Upper lobe of right lung (tissue), 1 donor: Measurements from ENCODE around the gene NEDD8. TPM values are rescaled to one million over a fixed set of nuclear protein-coding genes. Genes with fewer than 3 reads are reported as not detected.
A peak's percentile ranks its signal among the peaks of the same experiment; 100 is the strongest.

Experiments used
- ATAC-seq: fragments of 200-7000 bp; cut with Tn5 transposase; one replicate; pipeline ENCODE4 v1.9.1; 2020; ENCODE audit warnings: mild to moderate bottlenecking, moderate library complexity
- DNase-seq: peaks from one replicate; pipeline ENCODE4 v3.0.0-alpha.2; 2020
- H3K27ac ChIP-seq: fragments of 200-600 bp; one replicate; pipeline ENCODE4 v1.8.0; 2022
- H3K27me3 ChIP-seq: fragments of 200-600 bp; one replicate; pipeline ENCODE4 v1.8.0; 2022; ENCODE audit warnings: mild to moderate bottlenecking
- H3K36me3 ChIP-seq: fragments of 200-600 bp; one replicate; pipeline ENCODE4 v1.8.0; 2022
- H3K4me1 ChIP-seq: fragments of 200-600 bp; one replicate; pipeline ENCODE4 v1.8.0; 2022
- H3K4me3 ChIP-seq: fragments of 200-600 bp; one replicate; pipeline ENCODE4 v1.8.0; 2022; ENCODE audit warnings: mild to moderate bottlenecking
- H3K9me3 ChIP-seq: fragments of 200-600 bp; one replicate; pipeline ENCODE4 v1.8.0; 2022
- intact Hi-C: fragments of 100-400 bp; cut with DNase I; formaldehyde crosslinking; loops from one replicate; pipeline ENCODE4 v1.11.0; 2022
- total RNA-seq: library from RNA; stranded (reverse); fragmentation: NEBNext Ultra II Directional; extraction: Animal tissue kit (Norgen Biotek cat#: 25700); gene quantifications from one replicate; pipeline ENCODE4 v1.2.1, GENCODE V29; 2021
- TF ChIP-seq, protein P1 (sequence below): fragments of 200-600 bp; IDR thresholded peaks from one replicate; pipeline ENCODE4 v1.8.0; 2022; ENCODE audit warnings: antibody characterized with exemption
- donor health status: DM: no; HTN: yes; CAD: no; lungs with severe emphysema.

NEDD8 gene
- total RNA-seq, 1 donor from 2014 or later: 142 TPM

DNA sequence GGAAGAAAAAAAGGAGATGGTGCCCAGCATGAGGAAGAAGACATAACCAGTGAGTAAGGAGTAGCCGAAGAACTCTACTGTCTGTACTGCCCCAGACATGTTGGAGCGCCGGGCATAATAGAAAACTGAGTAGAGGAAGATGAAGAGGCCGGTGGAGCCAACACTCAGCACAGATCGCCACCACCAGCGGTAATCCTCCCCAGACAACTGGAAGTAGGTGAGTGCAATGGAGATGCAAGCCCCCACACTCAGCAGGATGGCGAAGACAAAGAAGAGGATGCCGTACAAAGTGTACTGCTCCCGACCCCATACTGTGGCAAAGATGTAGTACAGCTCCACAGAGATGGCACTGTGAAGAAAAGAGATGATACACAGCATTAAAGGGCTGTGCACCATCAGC is 42.7 kb downstream of the NEDD8 start:
- no peak overlapping the region for H3K4me3 ChIP-seq
- H3K9me3 ChIP-seq: no peaks in the 10 kb centered on the region
- ATAC-seq (no peak), DNase-seq (no peak)
- intact Hi-C loops: no loop called here
- TF ChIP-seq, protein P1, sequence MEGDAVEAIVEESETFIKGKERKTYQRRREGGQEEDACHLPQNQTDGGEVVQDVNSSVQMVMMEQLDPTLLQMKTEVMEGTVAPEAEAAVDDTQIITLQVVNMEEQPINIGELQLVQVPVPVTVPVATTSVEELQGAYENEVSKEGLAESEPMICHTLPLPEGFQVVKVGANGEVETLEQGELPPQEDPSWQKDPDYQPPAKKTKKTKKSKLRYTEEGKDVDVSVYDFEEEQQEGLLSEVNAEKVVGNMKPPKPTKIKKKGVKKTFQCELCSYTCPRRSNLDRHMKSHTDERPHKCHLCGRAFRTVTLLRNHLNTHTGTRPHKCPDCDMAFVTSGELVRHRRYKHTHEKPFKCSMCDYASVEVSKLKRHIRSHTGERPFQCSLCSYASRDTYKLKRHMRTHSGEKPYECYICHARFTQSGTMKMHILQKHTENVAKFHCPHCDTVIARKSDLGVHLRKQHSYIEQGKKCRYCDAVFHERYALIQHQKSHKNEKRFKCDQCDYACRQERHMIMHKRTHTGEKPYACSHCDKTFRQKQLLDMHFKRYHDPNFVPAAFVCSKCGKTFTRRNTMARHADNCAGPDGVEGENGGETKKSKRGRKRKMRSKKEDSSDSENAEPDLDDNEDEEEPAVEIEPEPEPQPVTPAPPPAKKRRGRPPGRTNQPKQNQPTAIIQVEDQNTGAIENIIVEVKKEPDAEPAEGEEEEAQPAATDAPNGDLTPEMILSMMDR: no peak
- no peak overlapping the region for H3K27ac ChIP-seq
- H3K4me1 ChIP-seq: peaks cover 23% of the 10 kb centered on the region
- no peaks in the 10 kb centered on the region for H3K27me3 ChIP-seq
- peaks cover 44% of the 10 kb centered on the region for H3K36me3 ChIP-seq

DNA sequence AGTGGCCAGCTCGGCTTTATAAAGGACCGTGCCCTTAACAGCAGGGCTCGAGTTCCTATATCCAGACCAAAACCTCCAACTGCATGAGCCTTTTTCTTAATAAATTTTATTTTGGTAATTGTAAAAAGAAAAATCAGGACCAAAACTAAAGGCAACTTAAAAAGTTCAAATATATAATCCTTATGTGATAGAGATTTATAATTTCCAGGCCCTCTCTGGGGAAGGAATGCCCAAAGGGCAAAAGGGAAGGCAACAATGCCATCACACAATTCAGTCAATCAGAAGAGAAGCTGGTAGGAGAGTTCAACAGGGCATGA is 43.1 kb downstream of the NEDD8 start:
- TF ChIP-seq, protein P1: no peak
- Histone ChIP-seq H3K27ac (peak overlapping the region; percentile 62), H3K4me1 (peaks cover 19% of the 10 kb centered on the region), H3K4me3 (peak overlapping the region; percentile 81), H3K9me3 (no peaks in the 10 kb centered on the region), H3K27me3 (no peaks in the 10 kb centered on the region), H3K36me3 (peaks cover 48% of the 10 kb centered on the region)
- no peak for ATAC-seq
- intact Hi-C loops: no loop called here
- DNase-seq: no peak

DNA sequence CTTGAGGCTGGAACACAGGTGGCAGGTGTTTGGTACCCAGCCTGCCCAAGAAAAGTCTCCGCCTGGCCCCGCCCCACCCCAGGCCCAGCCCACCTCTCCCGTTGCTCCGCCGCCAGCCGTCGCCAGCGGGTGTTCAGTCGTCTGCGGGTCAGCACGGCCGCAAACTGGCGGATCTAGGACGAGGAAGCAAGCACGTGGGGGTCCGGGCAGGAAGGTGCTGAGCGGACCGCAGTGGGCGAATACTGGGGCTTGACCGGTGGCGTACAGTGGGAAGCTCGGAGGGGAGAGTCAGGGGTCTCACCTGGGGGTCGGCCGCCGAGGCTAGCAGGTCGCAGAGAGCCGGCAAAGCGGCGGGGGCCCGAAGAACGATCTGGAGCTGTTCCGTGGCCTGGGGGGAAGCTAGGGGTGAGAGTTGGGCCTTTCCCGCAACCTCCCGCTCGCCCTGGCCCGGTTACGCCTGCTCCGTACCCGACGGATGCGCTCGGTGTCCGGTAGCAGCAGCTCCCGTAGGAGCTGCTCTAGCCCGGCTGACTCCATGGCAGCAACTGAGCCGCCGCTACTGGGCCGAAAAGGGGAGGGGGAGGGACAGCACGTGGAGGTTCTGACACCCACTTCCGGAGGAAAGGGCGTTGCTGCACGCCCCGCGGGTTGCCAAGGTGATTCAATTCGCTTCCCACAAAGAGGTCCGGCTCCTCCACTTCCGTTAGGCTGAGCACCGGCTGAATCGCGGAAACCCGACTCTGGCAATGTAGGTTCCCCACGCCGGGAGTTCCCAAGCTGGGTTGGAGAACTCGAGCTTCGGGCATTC is 43.7 kb downstream of the NEDD8 start, which contains the start of gene IPO4:
IPO4 (minus strand) TSS at position 566 of the 808 bp plus-strand sequence; CDS start at position 537, 29 bp downstream.
- ATAC-seq (peak; percentile 96), DNase-seq (peak; percentile 96)
- Histone ChIP-seq H3K36me3 (peaks cover 54% of the 10 kb centered on the region), H3K4me3 (peak within 1 kb of the TSS; percentile 81), H3K27ac (peak within 1 kb of the TSS; percentile 81), H3K4me1 (peaks cover 17% of the 10 kb centered on the region), H3K27me3 (no peaks in the 10 kb centered on the region), H3K9me3 (no peaks in the 10 kb centered on the region)
- TF ChIP-seq, protein P1: no peak
- intact Hi-C loops: no loop called here

GRCh38 chr14:24187539-24187915 is 44.6 kb downstream of the NEDD8 start:
- Histone ChIP-seq H3K9me3 (no peaks in the 10 kb centered on the region), H3K27me3 (no peaks in the 10 kb centered on the region), H3K27ac (no peak overlapping the region), H3K4me3 (peak overlapping the region; percentile 81), H3K4me1 (peaks cover 17% of the 10 kb centered on the region), H3K36me3 (peaks cover 57% of the 10 kb centered on the region)
- DNase-seq: peak; percentile 40
- intact Hi-C loops: no loop called here
- TF ChIP-seq, protein P1: no peak
- ATAC-seq: no peak

DNA sequence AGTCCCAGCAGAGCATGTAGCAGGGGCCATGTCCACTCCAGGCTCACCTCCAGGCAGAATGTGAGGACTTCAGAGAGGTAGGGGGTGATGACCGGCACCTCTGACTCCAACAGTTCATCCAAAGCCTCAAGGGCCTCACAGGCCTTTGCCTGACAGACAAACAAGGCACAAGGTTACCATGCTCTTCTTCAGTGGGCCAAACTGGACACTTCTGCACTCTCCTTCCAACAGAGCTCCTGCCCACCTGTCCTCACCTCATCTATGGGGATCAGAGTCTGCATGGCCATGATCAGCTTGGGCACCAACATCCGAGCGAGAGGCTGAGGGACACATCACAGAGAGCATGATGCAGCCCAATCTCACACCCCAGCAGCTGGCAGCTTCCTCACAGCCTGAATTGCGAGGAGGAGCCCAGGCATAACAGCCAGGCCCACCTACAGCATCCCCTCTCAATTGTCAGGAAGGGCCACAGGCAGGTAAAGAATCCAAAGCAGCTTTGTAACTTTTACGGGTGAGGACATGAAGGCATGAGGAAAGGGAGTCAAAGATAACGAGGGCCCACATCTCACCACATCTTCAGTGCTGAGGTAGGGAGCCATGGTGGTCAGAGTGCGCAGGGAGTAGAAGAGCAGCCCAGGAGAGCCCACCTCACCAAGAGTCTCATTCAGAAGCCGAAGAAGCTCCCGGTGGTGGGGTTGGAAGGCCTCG is 45.2 kb downstream of the NEDD8 start:
- H3K27ac ChIP-seq: no peak overlapping the region
- intact Hi-C loops: no loop called here
- peak; percentile 33 for DNase-seq
- TF ChIP-seq, protein P1: no peak
- peaks cover 57% of the 10 kb centered on the region for H3K36me3 ChIP-seq
- peaks cover 17% of the 10 kb centered on the region for H3K4me1 ChIP-seq
- H3K27me3 ChIP-seq: no peaks in the 10 kb centered on the region
- no peak for ATAC-seq
- no peak overlapping the region for H3K4me3 ChIP-seq
- H3K9me3 ChIP-seq: no peaks in the 10 kb centered on the region
